Stimulated activated naive B cell treated with anti-CD40 and anti-IgM and Interleukin-4, amounts not matched to agents 10 μg/mL and 1 μg/mL and 100 μg/mL, for 72 hours (primary cell): ENCODE data around the gene ZNF444.
"Not testable (repeated sequence)": the region's sequence is repeated elsewhere in the genome, so short reads cannot be mapped to it uniquely, and the experiment has no call there.

Experiments used
- ATAC-seq, 2 donors: fragments of 150-1000 bp; cut with Tn5 transposase; replicated peaks; 2 replicates each; pipeline ENCODE4 v1.10.0; 2021; ENCODE audit warnings: moderate library complexity in 1 of 2
- DNase-seq: peaks from one replicate; pipeline ENCODE4 v3.0.0; 2021
- H3K27ac Mint-ChIP-seq: one replicate; pipeline ENCODE4 v1.8.0; 2022; ENCODE audit warnings: mild to moderate bottlenecking, mixed read lengths
- H3K27me3 Mint-ChIP-seq, 2 donors: one replicate each; pipeline ENCODE4 v1.8.0; 2022; ENCODE audit warnings: mixed read lengths in 2 of 2
- H3K36me3 Mint-ChIP-seq, 2 donors: one replicate each; pipeline ENCODE4 v1.8.0; 2022; ENCODE audit warnings: mixed read lengths in 2 of 2, mild to moderate bottlenecking in 1 of 2
- H3K4me1 Mint-ChIP-seq, 2 donors: one replicate each; pipeline ENCODE4 v1.8.0; 2022; ENCODE audit warnings: mixed read lengths in 2 of 2, mild to moderate bottlenecking in 1 of 2
- H3K4me3 Mint-ChIP-seq, 2 donors: one replicate each; pipeline ENCODE4 v1.8.0; 2022; ENCODE audit warnings: mild to moderate bottlenecking in 2 of 2, mixed read lengths in 2 of 2, moderate library complexity in 1 of 2
- H3K9me3 Mint-ChIP-seq, 2 donors: one replicate each; pipeline ENCODE4 v1.8.0; 2022; ENCODE audit warnings: mixed read lengths in 2 of 2, mild to moderate bottlenecking in 1 of 2

Gene ZNF444

GRCh38 chr19:56176881-56177280, 35.8 kb downstream of the ZNF444 start:
- Mint-ChIP-seq H3K4me3 (no peak overlapping the region), H3K4me1 (peaks cover 0 to under 1% of the 10 kb centered on the region in 2 donors), H3K36me3 (no peaks in the 10 kb centered on the region), H3K27me3 (peaks cover 13 to 35% of the 10 kb centered on the region in 2 donors), H3K9me3 (no peaks in the 10 kb centered on the region), H3K27ac (no peak overlapping the region)
- DNase-seq, result no peak
- ATAC-seq, result no peak

DNA sequence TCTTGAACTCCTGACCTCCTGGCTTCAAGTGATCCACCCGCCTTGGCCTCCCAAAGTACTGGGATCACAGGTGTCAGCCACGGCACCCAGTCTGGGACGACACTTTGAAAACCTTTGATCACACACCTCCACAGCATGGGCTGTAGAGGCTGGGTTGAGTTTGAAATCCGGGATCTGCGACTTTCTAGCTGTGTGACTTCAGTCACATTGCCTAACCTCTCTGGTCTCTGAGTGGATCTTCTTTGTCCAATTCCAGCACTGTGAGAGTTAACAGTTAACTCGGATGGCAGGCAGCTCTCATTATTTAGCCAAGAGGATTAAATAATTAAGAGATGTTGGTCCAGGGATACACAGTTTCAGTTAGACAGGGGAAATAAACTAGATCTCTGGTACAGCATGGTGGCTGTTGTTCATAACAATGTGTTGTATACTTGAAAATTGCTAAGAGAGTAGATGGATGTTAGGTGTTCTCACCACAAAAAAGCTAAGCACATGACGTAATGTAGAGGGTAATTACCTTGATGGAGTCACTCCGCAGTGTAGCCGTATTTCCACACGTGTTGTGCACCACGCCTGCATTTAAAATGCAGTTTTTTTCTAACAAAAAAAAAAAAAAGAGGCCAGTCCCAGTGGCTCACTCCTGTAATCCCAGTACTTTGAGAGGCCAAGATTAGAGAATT, 36.6 kb downstream of the ZNF444 start:
- H3K27ac Mint-ChIP-seq, result no peak overlapping the region
- no peaks in the 10 kb centered on the region for H3K4me1 Mint-ChIP-seq
- H3K9me3 Mint-ChIP-seq, result no peaks in the 10 kb centered on the region
- no peak overlapping the region for H3K4me3 Mint-ChIP-seq
- H3K27me3 Mint-ChIP-seq, result peaks cover 15 to 32% of the 10 kb centered on the region in 2 donors
- ATAC-seq, result no peak
- no peaks in the 10 kb centered on the region for H3K36me3 Mint-ChIP-seq
- no peak for DNase-seq

- no peaks in the 10 kb centered on the region for H3K9me3 Mint-ChIP-seq
- peaks cover 13 to 14% of the 10 kb centered on the region in 2 donors for H3K27me3 Mint-ChIP-seq
- no peak for DNase-seq
- no peaks in the 10 kb centered on the region for H3K36me3 Mint-ChIP-seq
- H3K4me1 Mint-ChIP-seq, result no peaks in the 10 kb centered on the region
- H3K27ac Mint-ChIP-seq, result no peak overlapping the region
- no peak overlapping the region for H3K4me3 Mint-ChIP-seq
- no peak for ATAC-seq
Measured at GRCh38 chr19:56189785-56190184, 48.7 kb downstream of the ZNF444 start.

- Mint-ChIP-seq H3K36me3 (no peaks in the 10 kb centered on the region), H3K4me1 (no peaks in the 10 kb centered on the region), H3K4me3 (no peak overlapping the region), H3K27ac (no peak overlapping the region), H3K27me3 (peaks cover 4 to 6% of the 10 kb centered on the region in 2 donors), H3K9me3 (no peaks in the 10 kb centered on the region)
- ATAC-seq (no peak), DNase-seq (no peak)
Measured at GRCh38 chr19:56191115-56191514, 50.0 kb downstream of the ZNF444 start.

- DNase-seq (no peak), ATAC-seq (no peak)
- Mint-ChIP-seq H3K9me3 (no peaks in the 10 kb centered on the region), H3K36me3 (no peaks in the 10 kb centered on the region), H3K27me3 (peaks cover 4 to 6% of the 10 kb centered on the region in 2 donors), H3K27ac (no peak overlapping the region), H3K4me3 (no peak overlapping the region), H3K4me1 (no peaks in the 10 kb centered on the region)
Measured at GRCh38 chr19:56191711-56192110, 50.6 kb downstream of the ZNF444 start.

DNA sequence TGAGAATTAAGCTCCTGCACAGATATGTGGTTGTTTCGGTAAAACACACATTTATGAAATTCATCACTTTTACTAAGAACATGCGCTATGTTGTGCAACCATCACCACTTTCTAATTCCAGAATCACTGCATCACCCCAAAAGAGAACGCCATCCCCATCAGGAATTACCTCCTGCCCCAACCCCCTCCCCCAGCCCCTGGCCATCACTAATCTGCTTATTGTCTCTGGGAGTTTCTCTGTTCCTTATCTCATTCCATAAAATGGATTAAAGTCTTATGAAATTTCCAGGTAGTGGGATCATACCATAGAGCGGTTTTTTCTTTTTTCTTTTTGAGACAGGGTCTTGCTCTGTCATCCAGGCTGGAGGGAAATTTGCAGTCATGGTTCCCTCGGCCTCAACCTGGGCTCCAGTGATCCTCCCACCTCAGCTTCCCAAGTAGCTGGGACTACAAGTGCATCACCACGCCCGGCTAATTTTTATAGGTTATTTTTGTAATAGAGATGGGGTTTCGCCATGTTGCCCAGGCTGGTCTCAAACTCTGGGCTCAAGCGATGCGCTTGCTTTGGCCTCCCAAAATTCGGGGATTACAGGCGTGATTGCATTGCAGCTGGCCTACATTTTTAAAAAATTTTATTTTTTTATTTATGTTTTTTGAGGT, 53.0 kb downstream of the ZNF444 start:
- Mint-ChIP-seq H3K27ac (no peak overlapping the region), H3K4me1 (no peaks in the 10 kb centered on the region), H3K9me3 (no peaks in the 10 kb centered on the region), H3K4me3 (no peak overlapping the region), H3K27me3 (peaks cover 4 to 15% of the 10 kb centered on the region in 2 donors), H3K36me3 (no peaks in the 10 kb centered on the region)
- no peak for DNase-seq
- no peak for ATAC-seq

DNA sequence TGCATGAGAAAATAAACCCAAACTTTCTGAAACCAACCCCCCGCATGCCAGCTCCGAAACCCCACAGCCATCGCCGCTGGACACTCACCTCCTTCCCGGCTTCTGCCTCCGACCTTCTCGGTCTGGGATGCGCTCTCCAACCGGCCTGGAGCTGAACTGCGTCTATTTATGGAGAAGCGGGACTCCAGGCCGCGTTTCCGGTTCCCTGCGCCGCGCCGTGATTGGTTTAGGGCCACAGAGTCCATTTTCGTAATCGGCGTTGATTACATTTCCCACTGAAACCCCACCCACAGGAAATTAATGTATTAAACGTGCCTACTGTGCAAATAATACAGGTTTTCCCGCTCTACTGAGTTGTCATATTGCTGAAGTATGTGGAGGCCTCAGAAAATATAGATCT, 56.6 kb downstream of the ZNF444 start, which contains the start of gene ZSCAN5B:
Gene ZSCAN5B (minus strand): TSS at position 138 of the 400 bp plus-strand sequence. CDS start 4,731 bp downstream, outside the sequence.
- H3K27me3 Mint-ChIP-seq, H3K4me1 Mint-ChIP-seq, ATAC-seq, H3K4me3 Mint-ChIP-seq, H3K27ac Mint-ChIP-seq, DNase-seq, H3K9me3 Mint-ChIP-seq, H3K36me3 Mint-ChIP-seq: not testable (repeated sequence)

DNA sequence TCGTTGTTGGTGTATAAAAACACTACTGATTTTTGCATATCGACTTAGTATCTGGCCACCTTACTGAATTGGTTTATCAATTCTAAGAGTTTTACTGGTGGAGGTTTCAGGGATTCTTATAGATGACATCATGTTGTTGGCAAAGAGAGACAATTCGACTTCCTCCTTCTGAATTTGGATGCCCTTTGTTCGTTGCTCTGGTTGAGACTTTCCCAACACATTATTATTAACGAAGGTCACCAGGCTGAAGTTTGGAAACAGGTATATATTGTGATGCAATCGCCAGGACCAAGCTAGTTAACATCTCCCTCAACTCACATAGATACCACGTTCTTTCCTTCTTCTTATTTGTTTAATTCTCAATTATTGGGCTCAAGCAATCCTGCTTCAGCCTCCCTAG, 58.6 kb downstream of the ZNF444 start:
- no peaks in the 10 kb centered on the region for H3K4me1 Mint-ChIP-seq
- no peaks in the 10 kb centered on the region for H3K9me3 Mint-ChIP-seq
- ATAC-seq (no peak), DNase-seq (no peak)
- no peaks in the 10 kb centered on the region for H3K36me3 Mint-ChIP-seq
- H3K4me3 Mint-ChIP-seq, result no peak overlapping the region
- no peak overlapping the region for H3K27ac Mint-ChIP-seq
- peaks cover 0 to 9% of the 10 kb centered on the region in 2 donors for H3K27me3 Mint-ChIP-seq

- DNase-seq (no peak), ATAC-seq (no peak)
- Mint-ChIP-seq H3K9me3 (no peaks in the 10 kb centered on the region), H3K36me3 (no peaks in the 10 kb centered on the region), H3K27me3 (peaks cover 1 to 25% of the 10 kb centered on the region in 2 donors), H3K4me1 (no peaks in the 10 kb centered on the region), H3K4me3 (no peak within 1 kb of the TSS), H3K27ac (no peak within 1 kb of the TSS)
Measured at GRCh38 chr19:56201973-56202372, 60.9 kb downstream of the ZNF444 start, which contains the start of gene ZSCAN5C. Gene ZSCAN5C (plus strand): TSS chr19:56202273. CDS start chr19:56205914, 3,641 bp downstream.

- not testable (repeated sequence) for H3K27ac Mint-ChIP-seq, ATAC-seq, H3K4me1 Mint-ChIP-seq, H3K36me3 Mint-ChIP-seq, DNase-seq, H3K9me3 Mint-ChIP-seq, H3K4me3 Mint-ChIP-seq
- peaks cover 15 to 18% of the 10 kb centered on the region in 2 donors for H3K27me3 Mint-ChIP-seq
Measured at GRCh38 chr19:56207581-56207980, 66.5 kb downstream of the ZNF444 start.

GRCh38 chr19:56209091-56209490, 68.0 kb downstream of the ZNF444 start:
- DNase-seq, result no peak
- H3K9me3 Mint-ChIP-seq, result no peaks in the 10 kb centered on the region
- H3K27ac Mint-ChIP-seq, result no peak overlapping the region
- H3K36me3 Mint-ChIP-seq, result no peaks in the 10 kb centered on the region
- H3K4me3 Mint-ChIP-seq, result no peak overlapping the region
- peaks cover 19 to 21% of the 10 kb centered on the region in 2 donors for H3K27me3 Mint-ChIP-seq
- H3K4me1 Mint-ChIP-seq, result no peaks in the 10 kb centered on the region
- ATAC-seq, result no peak

GRCh38 chr19:56210036-56210435, 68.9 kb downstream of the ZNF444 start:
- H3K4me1 Mint-ChIP-seq, DNase-seq, H3K9me3 Mint-ChIP-seq, ATAC-seq, H3K36me3 Mint-ChIP-seq, H3K4me3 Mint-ChIP-seq, H3K27ac Mint-ChIP-seq: not testable (repeated sequence)
- H3K27me3 Mint-ChIP-seq, result peaks cover 29 to 30% of the 10 kb centered on the region in 2 donors
